ENCODE results near the gene IFT52. TPM values are rescaled to one million over a fixed set of nuclear protein-coding genes. Genes with fewer than 3 reads are reported as not detected.

The IFT52 gene
- polyA plus RNA-seq, 3 donors, result 17.6 to 28.1 (median 24.1) TPM

DNA sequence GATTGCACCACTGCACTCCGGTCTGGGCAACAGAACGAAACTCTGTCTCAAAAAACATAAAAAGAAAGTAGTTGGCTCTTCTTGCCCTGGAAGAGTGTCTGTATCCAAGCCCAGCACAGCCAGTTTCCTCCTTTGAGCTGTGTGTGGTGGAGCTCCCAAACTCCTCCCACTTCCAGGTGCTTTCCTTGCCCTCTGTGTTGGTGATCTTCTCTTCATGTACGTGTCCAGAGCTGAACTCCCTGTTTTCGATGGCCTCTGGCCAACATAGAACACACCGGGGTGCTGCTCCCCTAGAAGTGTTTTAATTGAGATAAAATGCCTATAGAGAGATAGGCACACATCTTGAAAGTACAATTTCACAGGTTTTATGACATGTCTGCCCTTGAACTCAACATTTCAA, 48.6 kb upstream of the IFT52 start:
- Histone ChIP-seq H3K79me2 (ENCODE audit: insufficient read depth, low read length) (no peaks in the 10 kb centered on the region), H3K4me2 (replicated peaks; ENCODE audit: extremely low read depth, low read length, poor library complexity, severe bottlenecking) (no peak overlapping the region), H3K27ac (ENCODE audit: low read depth in 1 of 2, low read length in 2 of 2) (no peak overlapping the region), H3K9ac (ENCODE audit: insufficient read depth, low read length, poor library complexity, severe bottlenecking) (no peak overlapping the region), H3K27me3 (ENCODE audit: control insufficient read depth in 2 of 2, insufficient read depth in 2 of 2, low read length in 2 of 2) (no peaks in the 10 kb centered on the region), H4K20me1 (ENCODE audit: insufficient read depth, low read length) (no peaks in the 10 kb centered on the region), H3K4me1 (ENCODE audit: control insufficient read depth in 1 of 2, insufficient read depth in 2 of 2, low read length in 2 of 2) (peaks cover 10% of the 10 kb centered on the region in 2 donors), H3K9me3 (replicated peaks in 1 of 2; ENCODE audit: control insufficient read depth in 1 of 2, insufficient read depth in 1 of 2, low read length in 2 of 2) (no peaks in the 10 kb centered on the region), H3K36me3 (replicated peaks in 1 of 2; ENCODE audit: control insufficient read depth in 1 of 2, insufficient read depth in 2 of 2, low read length in 2 of 2) (peaks cover 0 to 14% of the 10 kb centered on the region in 2 donors), H2AFZ (ENCODE audit: insufficient read depth, low read depth, low read length, poor library complexity, severe bottlenecking) (no peak overlapping the region), H3K4me3 (replicated peaks in 1 of 3; ENCODE audit: low read depth in 2 of 3, low read length in 3 of 3) (no peak overlapping the region)
- Mint-ChIP-seq H3K4me1 (peaks cover 14% of the 10 kb centered on the region), H3K27me3 (ENCODE audit: low read depth in 3 of 3) (peaks cover 0 to 2% (median 0%) of the 10 kb centered on the region in 3 donors), H3K36me3 (peaks cover 4 to 5% of the 10 kb centered on the region in 2 donors), H3K27ac (peak overlapping the region in 1 of 7 donors; percentile 40), H3K4me3 (no peak overlapping the region), H3K9me3 (peaks cover 0 to 7% (median 3%) of the 10 kb centered on the region in 7 donors)
- intact Hi-C loops (cut with micrococcal nuclease), result no loop called here
- no CpG with 5 or more reads among the region's 5 CpGs for WGBS (ENCODE audit: insufficient coverage)
- no peak for DNase-seq
- TF ChIP-seq, protein P1, sequence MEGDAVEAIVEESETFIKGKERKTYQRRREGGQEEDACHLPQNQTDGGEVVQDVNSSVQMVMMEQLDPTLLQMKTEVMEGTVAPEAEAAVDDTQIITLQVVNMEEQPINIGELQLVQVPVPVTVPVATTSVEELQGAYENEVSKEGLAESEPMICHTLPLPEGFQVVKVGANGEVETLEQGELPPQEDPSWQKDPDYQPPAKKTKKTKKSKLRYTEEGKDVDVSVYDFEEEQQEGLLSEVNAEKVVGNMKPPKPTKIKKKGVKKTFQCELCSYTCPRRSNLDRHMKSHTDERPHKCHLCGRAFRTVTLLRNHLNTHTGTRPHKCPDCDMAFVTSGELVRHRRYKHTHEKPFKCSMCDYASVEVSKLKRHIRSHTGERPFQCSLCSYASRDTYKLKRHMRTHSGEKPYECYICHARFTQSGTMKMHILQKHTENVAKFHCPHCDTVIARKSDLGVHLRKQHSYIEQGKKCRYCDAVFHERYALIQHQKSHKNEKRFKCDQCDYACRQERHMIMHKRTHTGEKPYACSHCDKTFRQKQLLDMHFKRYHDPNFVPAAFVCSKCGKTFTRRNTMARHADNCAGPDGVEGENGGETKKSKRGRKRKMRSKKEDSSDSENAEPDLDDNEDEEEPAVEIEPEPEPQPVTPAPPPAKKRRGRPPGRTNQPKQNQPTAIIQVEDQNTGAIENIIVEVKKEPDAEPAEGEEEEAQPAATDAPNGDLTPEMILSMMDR (IDR thresholded peaks at IDR 0.05), result no peak

DNA sequence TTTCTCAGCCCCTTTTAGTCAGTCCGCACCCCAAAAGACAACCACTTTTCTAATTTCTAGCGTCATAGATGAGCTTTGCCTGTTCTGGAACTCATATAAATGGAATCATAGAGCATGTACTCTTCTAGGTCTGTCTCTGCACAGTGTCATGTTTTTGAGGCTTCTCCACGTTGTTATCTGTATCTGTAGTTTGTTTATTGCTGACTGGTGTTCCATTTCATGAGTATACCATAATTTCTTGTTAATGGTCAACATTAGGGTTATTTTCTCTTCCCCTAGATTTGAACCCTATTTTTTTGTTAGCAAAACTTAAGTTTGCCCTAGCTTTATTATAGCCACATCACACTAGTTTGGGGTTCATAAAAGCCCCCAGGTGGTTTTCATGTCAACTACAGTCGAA, 48.1 kb upstream of the IFT52 start:
- Histone ChIP-seq H3K9me3 (replicated peaks in 1 of 2; ENCODE audit: control insufficient read depth in 1 of 2, insufficient read depth in 1 of 2, low read length in 2 of 2) (no peaks in the 10 kb centered on the region), H4K20me1 (ENCODE audit: insufficient read depth, low read length) (no peaks in the 10 kb centered on the region), H3K4me2 (replicated peaks; ENCODE audit: extremely low read depth, low read length, poor library complexity, severe bottlenecking) (no peak overlapping the region), H3K36me3 (replicated peaks in 1 of 2; ENCODE audit: control insufficient read depth in 1 of 2, insufficient read depth in 2 of 2, low read length in 2 of 2) (peaks cover 0 to 14% of the 10 kb centered on the region in 2 donors), H3K27me3 (ENCODE audit: control insufficient read depth in 2 of 2, insufficient read depth in 2 of 2, low read length in 2 of 2) (no peaks in the 10 kb centered on the region), H3K27ac (ENCODE audit: low read depth in 1 of 2, low read length in 2 of 2) (no peak overlapping the region), H3K9ac (ENCODE audit: insufficient read depth, low read length, poor library complexity, severe bottlenecking) (no peak overlapping the region), H3K4me3 (replicated peaks in 1 of 3; ENCODE audit: low read depth in 2 of 3, low read length in 3 of 3) (no peak overlapping the region), H3K79me2 (ENCODE audit: insufficient read depth, low read length) (no peaks in the 10 kb centered on the region), H3K4me1 (ENCODE audit: control insufficient read depth in 1 of 2, insufficient read depth in 2 of 2, low read length in 2 of 2) (peaks cover 6 to 7% of the 10 kb centered on the region in 2 donors), H2AFZ (ENCODE audit: insufficient read depth, low read depth, low read length, poor library complexity, severe bottlenecking) (no peak overlapping the region)
- intact Hi-C loops (cut with micrococcal nuclease), result no loop called here
- Mint-ChIP-seq H3K36me3 (peaks cover 5 to 8% of the 10 kb centered on the region in 2 donors), H3K9me3 (peaks cover 0 to 12% (median 7%) of the 10 kb centered on the region in 7 donors), H3K27me3 (ENCODE audit: low read depth in 3 of 3) (peaks cover 0 to 2% (median 0%) of the 10 kb centered on the region in 3 donors), H3K27ac (no peak overlapping the region), H3K4me3 (no peak overlapping the region), H3K4me1 (peaks cover 8% of the 10 kb centered on the region)
- no CpG with 5 or more reads among the region's 4 CpGs for WGBS (ENCODE audit: insufficient coverage)
- TF ChIP-seq, protein P1 (IDR thresholded peaks at IDR 0.05), result no peak
- no peak for DNase-seq

All from CD14-positive monocyte (primary cell).